ENCODE results near the gene SFXN2. TPM values are rescaled to one million over a fixed set of nuclear protein-coding genes. Genes with fewer than 3 reads are reported as not detected.
"Not testable (repeated sequence)": the region's sequence is repeated elsewhere in the genome, so short reads cannot be mapped to it uniquely, and the experiment has no call there.

Gene SFXN2
- total RNA-seq, 1 experiment from 2014 or later: 18.9 TPM

- DNase-seq (ENCODE audit: low read depth): peak; percentile 58
Observed at GRCh38 chr10:102678842-102679289, 35.6 kb upstream of the SFXN2 start.

GRCh38 chr10:102679596-102679995, 34.8 kb upstream of the SFXN2 start:
- DNase-seq (ENCODE audit: low read depth): no peak

- no peak for DNase-seq (ENCODE audit: low read depth)
Observed at GRCh38 chr10:102681696-102682095, 32.7 kb upstream of the SFXN2 start.

GRCh38 chr10:102682416-102682815, 32.0 kb upstream of the SFXN2 start:
- DNase-seq (ENCODE audit: low read depth): no peak

GRCh38 chr10:102682981-102683380, 31.5 kb upstream of the SFXN2 start:
- DNase-seq (ENCODE audit: low read depth): no peak

GRCh38 chr10:102683736-102684135, 30.7 kb upstream of the SFXN2 start:
- no peak for DNase-seq (ENCODE audit: low read depth)

- DNase-seq (ENCODE audit: low read depth): no peak
Observed at GRCh38 chr10:102691285-102692066, 23.0 kb upstream of the SFXN2 start.

GRCh38 chr10:102695401-102695800, 19.0 kb upstream of the SFXN2 start:
- DNase-seq (ENCODE audit: low read depth): not testable (repeated sequence)

GRCh38 chr10:102696736-102697135, 17.7 kb upstream of the SFXN2 start:
- no peak for DNase-seq (ENCODE audit: low read depth)

- DNase-seq (ENCODE audit: low read depth): no peak
Observed at GRCh38 chr10:102698894-102699293, 15.5 kb upstream of the SFXN2 start.

- DNase-seq (ENCODE audit: low read depth): no peak
Observed at GRCh38 chr10:102701272-102701671, 13.2 kb upstream of the SFXN2 start.

- no peak for DNase-seq (ENCODE audit: low read depth)
Observed at GRCh38 chr10:102701796-102702195, 12.6 kb upstream of the SFXN2 start.

- no peak for DNase-seq (ENCODE audit: low read depth)
Observed at GRCh38 chr10:102702742-102703141, 11.7 kb upstream of the SFXN2 start.

GRCh38 chr10:102704915-102705314, 9.5 kb upstream of the SFXN2 start:
- DNase-seq (ENCODE audit: low read depth): no peak

- no peak for DNase-seq (ENCODE audit: low read depth)
Observed at GRCh38 chr10:102705531-102705930, 8.9 kb upstream of the SFXN2 start.

GRCh38 chr10:102710609-102711008, 3.8 kb upstream of the SFXN2 start:
- DNase-seq (ENCODE audit: low read depth): peak; percentile 62

- no peak for DNase-seq (ENCODE audit: low read depth)
Observed at GRCh38 chr10:102712089-102712488, 2.3 kb upstream of the SFXN2 start.

GRCh38 chr10:102712843-102713538, 1.4 kb upstream of the SFXN2 start:
- no peak for DNase-seq (ENCODE audit: low read depth)

- no peak for DNase-seq (ENCODE audit: low read depth)
Observed at GRCh38 chr10:102713539-102713813, 960 bp upstream of the SFXN2 start.

- DNase-seq (ENCODE audit: low read depth): peak; percentile 100
Observed at GRCh38 chr10:102713814-102714620, 419 bp upstream of the SFXN2 start, which contains the start of gene ARL3. Gene ARL3 (minus strand): TSS chr10:102714397. CDS start chr10:102714275, 122 bp downstream.

- DNase-seq (ENCODE audit: low read depth): no peak
Observed at GRCh38 chr10:102715880-102716279, 1.4 kb downstream of the SFXN2 start.

Data from HT1080 (cell line).